Mucosa of descending colon (tissue), 3 donors: ENCODE results near the gene ST6GALNAC6. TPM values are rescaled to one million over a fixed set of nuclear protein-coding genes. Genes with fewer than 3 reads are reported as not detected.
A peak's percentile ranks its signal among the peaks of the same experiment; 100 is the strongest.

Experiments
- ATAC-seq: fragments of 200-7000 bp; cut with Tn5 transposase; one replicate; pipeline ENCODE4 v1.9.1; 2020; ENCODE audit warnings: mild to moderate bottlenecking, moderate library complexity
- DNase-seq, 3 donors: peaks; one replicate each; pipeline ENCODE4 v3.0.0-alpha.2; 2020
- H3K36me3 ChIP-seq: fragments of 200-600 bp; one replicate; pipeline ENCODE4 v1.8.0; 2021; ENCODE audit warnings: low read depth, mild to moderate bottlenecking
- H3K4me1 ChIP-seq: fragments of 200-600 bp; one replicate; pipeline ENCODE4 v1.8.0; 2021; ENCODE audit warnings: low read depth, mild to moderate bottlenecking
- H3K4me3 ChIP-seq: fragments of 200-600 bp; one replicate; pipeline ENCODE4 v1.8.0; 2021; ENCODE audit warnings: mild to moderate bottlenecking
- H3K9me3 ChIP-seq: fragments of 200-600 bp; one replicate; pipeline ENCODE4 v1.8.0; 2021; ENCODE audit warnings: mild to moderate bottlenecking
- CTCF ChIP-seq: fragments of 200-600 bp; IDR thresholded peaks from one replicate; pipeline ENCODE4 v1.8.0; 2022; ENCODE audit warnings: antibody characterized with exemption, mild to moderate bottlenecking
- intact Hi-C, 2 donors: fragments of 100-400 bp; cut with DNase I in 1 of 2; cut with micrococcal nuclease in 1 of 2; formaldehyde crosslinking; loops; one replicate each; pipeline versions ENCODE4 v1.11.0 to v1.11.1; 2022; cut with DNase I, micrococcal nuclease
- total RNA-seq, 3 donors: library from RNA; stranded (reverse); fragmentation: NEBNext Ultra II Directional in 2 of 3; extraction: Animal tissue kit (Norgen Biotek cat#: 25700) in 2 of 3; gene quantifications; one replicate each; pipeline versions ENCODE4 v1.2.1 to v1.2.4, GENCODE V29; 2021 to 2023
- donor health status: DM: no; HTN: no; CAD: no; lungs with moderate emphysema.
- donor health status: DM: no; HTN: no; CAD: no.
- donor health status: DM: no; HTN: yes; CAD: no.

The ST6GALNAC6 gene
- total RNA-seq, 3 donors from 2014 or later, result 121 to 266 (median 175) TPM

GRCh38 chr9:127941961-127942215, 42.5 kb upstream of the ST6GALNAC6 start:
- Histone ChIP-seq H3K4me3 (no peak overlapping the region), H3K4me1 (peaks cover 12% of the 10 kb centered on the region), H3K36me3 (peaks cover 5% of the 10 kb centered on the region), H3K9me3 (no peaks in the 10 kb centered on the region)
- TF ChIP-seq CTCF, result no peak
- no peak for ATAC-seq
- intact Hi-C loops, result loop anchor here (2.0 to 10.0 kb wide), 3 partner anchors 93 to 173 kb away; no protein-coding TSS in a partner anchor
- DNase-seq, result peak in 1 of 3 donors; percentile 46

GRCh38 chr9:127941062-127941960, 41.9 kb upstream of the ST6GALNAC6 start:
- DNase-seq (peak in 1 of 3 donors; percentile 43), ATAC-seq (no peak)
- no peak for TF ChIP-seq CTCF
- Histone ChIP-seq H3K4me1 (peaks cover 18% of the 10 kb centered on the region), H3K9me3 (no peaks in the 10 kb centered on the region), H3K36me3 (peaks cover 5% of the 10 kb centered on the region), H3K4me3 (no peak overlapping the region)
- intact Hi-C loops, result loop anchor here in 1 of 2 donors (5.0 to 10.0 kb wide), 2 partner anchors 96 to 173 kb away; no protein-coding TSS in a partner anchor

- H3K9me3 ChIP-seq, result no peaks in the 10 kb centered on the region
- peaks cover 20% of the 10 kb centered on the region for H3K4me1 ChIP-seq
- no peak for ATAC-seq
- no peak for DNase-seq
- intact Hi-C loops, result loop anchor here in 1 of 2 donors (5.0 to 10.0 kb wide), 2 partner anchors 97 to 174 kb away; no protein-coding TSS in a partner anchor
- TF ChIP-seq CTCF, result no peak
- H3K4me3 ChIP-seq, result no peak overlapping the region
- H3K36me3 ChIP-seq, result peaks cover 5% of the 10 kb centered on the region
Observed at GRCh38 chr9:127940593-127940992, 41.2 kb upstream of the ST6GALNAC6 start.

GRCh38 chr9:127938298-127938690, 38.9 kb upstream of the ST6GALNAC6 start:
- H3K9me3 ChIP-seq, result no peaks in the 10 kb centered on the region
- peak in 2 of 3 donors; percentile 59 to 70 for DNase-seq
- no peak for TF ChIP-seq CTCF
- H3K4me3 ChIP-seq, result no peak overlapping the region
- H3K36me3 ChIP-seq, result no peaks in the 10 kb centered on the region
- intact Hi-C loops, result no loop called here
- H3K4me1 ChIP-seq, result peaks cover 17% of the 10 kb centered on the region
- ATAC-seq, result peak; percentile 27

- ATAC-seq, result peak; percentile 91
- Histone ChIP-seq H3K4me1 (peaks cover 17% of the 10 kb centered on the region), H3K9me3 (no peaks in the 10 kb centered on the region), H3K4me3 (peak within 1 kb of the TSS; percentile 49), H3K36me3 (no peaks in the 10 kb centered on the region)
- TF ChIP-seq CTCF, result no peak
- peak; percentile 86 to 92 (median 88) for DNase-seq
- intact Hi-C loops, result no loop called here
Observed at GRCh38 chr9:127937388-127938297, 38.2 kb upstream of the ST6GALNAC6 start, which contains the start of gene DPM2. TSS of gene DPM2 (minus strand) at chr9:127937854. CDS start at chr9:127937820, 34 bp downstream.
